NCI-H2227 treated with DMSO at 0.1 percent for 48 hours (cell line): ENCODE measurements around the gene MRPL57.
"Not testable (repeated sequence)": the region's sequence is repeated elsewhere in the genome, so short reads cannot be mapped to it uniquely, and the experiment has no call there.

Experiments
- DNase-seq: peaks from one replicate; lab custom pipeline; 2025; lab: John Stamatoyannopoulos, UW

MRPL57 gene

DNA sequence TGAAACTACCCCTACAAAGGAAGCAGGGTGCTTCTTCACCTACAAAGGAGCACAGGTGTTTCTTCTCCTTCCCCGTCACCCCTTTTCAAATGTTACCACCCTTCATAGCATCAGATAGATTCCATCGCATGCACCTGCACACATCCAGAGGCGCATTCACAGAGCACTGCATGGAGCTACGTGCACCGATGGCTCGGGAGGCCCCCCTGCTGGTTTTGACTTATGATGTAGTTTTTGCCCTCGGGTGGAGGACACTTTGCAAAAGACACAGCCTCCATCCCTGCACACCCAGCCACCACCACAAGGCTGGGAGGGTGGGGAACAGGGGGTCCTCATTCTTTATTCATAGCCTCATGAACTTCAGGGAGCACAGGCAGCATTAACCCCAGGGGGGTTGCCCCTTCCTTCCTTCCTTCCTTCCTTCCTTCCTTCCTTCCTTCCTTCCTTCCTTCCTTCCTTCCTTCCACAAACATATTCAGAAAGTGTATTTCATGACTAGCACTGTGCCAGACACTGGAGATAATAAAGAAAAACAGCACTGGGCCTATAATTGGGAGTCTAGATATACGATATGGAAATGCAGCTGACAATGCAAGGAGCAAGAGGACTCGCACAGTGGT lies 21.3 kb downstream of the MRPL57 start:
- not testable (repeated sequence) for DNase-seq

DNA sequence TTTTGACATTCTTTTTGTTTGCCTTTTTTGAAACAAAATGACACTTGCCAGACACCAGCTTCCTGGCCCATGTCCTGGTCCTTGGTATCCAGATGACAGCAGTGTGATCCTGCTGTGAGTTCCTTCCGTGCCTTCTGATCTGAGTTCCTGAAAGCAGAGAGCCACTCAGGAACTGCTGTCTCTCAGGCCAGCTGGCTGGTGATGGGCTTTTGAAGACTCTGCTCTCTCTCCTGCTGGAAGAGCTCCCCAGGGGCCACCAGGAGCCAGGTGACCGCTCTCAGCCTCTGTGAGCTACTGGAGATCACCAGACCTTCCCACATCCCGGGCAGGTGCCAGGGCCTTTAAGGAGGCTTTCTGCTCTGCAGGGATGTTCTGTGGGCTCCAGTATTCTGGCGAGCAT lies 21.9 kb downstream of the MRPL57 start:
- DNase-seq: not testable (repeated sequence)

DNA sequence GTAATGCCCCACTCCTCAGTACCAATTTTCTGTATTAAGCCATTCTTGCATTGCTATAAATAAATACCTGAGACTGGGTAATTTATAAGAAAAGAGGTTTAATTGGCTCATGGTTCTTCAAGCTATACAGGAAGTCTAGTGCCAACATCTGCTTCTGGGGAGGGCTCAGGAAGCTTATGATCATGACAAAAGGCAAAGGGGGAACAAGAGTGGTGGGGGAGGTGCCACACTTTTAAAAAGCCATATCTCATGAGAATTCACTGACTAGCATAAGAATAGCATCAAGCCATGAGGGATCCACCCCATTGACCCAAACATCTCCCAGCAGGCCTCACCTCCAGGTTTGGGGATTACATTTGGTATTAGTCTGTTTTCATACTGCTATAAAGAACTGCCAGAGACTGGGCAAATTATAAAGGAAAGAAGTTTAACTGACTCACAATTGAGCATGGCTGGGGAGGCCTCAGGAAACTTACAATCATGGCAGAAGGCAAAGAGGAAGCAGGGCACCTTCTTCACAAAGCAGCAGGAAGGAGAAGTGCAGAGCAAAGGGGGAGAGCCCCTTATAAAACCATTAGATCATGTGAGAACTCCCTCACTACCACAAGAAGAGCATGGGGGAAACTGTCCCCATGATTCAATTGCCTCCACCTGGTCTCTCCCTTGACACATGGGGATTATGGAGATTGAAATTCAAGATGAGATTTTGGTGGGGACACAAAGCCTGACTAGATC lies 25.2 kb downstream of the MRPL57 start:
- DNase-seq: not testable (repeated sequence)

DNA sequence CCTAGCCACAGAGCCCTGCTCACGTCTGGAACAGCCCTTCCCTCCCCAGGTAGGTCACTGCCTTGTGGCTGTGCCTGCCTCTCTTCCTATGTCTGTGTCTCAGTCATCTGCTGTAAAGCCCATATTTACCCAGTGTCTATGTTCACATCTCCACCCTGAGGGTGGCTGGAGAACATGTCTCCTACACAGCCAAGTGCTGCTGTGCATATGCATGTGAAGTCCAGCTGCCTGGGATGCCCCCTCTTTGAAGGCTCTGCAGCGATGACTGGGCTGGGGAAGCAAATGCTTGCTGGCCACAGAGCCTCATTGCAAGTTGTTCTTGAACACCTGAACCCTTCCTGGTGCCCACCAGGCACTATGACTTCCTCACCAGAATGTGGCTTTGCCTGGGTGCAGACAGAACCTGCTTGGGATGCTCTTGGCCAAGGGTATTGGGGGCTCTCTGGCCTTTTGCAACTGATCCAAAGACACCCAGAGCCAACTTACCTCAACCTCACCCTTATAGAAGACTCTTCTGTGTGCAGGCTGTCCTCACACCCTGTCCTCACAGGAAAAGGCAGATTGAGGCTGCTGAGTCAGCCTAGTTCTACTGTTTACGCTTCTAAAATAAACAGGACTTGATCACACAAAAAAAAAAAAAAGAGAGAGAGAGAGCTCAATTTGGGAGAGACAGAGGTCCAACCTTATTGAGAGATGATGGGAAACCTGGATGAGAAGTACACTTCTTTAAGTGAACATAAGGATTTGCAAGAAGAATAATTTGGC lies 26.5 kb downstream of the MRPL57 start:
- no peak for DNase-seq

DNA sequence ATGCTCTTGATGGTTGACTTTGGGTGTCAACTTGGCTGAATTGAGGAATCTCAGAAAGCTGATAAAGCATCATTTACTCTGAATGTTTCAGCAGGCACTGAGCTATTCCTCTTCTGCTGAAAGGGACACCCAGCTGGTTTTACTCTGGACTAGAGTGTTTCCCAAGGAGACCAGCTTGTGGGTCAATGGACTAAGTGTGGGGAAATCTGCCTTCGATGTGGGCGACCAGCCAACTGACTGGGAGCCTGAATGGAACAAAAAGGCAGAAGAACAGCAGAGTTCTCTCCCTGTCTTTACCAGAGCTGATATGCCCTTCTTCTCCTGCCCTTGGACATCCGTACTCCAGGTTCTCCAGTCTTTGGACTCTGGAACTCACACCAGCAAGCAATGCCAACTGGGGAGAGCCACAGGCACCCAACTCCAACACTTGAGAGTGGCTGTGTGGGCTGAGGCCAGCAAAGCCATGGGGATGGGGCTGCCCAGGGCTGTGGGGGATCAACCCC lies 32.2 kb downstream of the MRPL57 start:
- no peak for DNase-seq

DNA sequence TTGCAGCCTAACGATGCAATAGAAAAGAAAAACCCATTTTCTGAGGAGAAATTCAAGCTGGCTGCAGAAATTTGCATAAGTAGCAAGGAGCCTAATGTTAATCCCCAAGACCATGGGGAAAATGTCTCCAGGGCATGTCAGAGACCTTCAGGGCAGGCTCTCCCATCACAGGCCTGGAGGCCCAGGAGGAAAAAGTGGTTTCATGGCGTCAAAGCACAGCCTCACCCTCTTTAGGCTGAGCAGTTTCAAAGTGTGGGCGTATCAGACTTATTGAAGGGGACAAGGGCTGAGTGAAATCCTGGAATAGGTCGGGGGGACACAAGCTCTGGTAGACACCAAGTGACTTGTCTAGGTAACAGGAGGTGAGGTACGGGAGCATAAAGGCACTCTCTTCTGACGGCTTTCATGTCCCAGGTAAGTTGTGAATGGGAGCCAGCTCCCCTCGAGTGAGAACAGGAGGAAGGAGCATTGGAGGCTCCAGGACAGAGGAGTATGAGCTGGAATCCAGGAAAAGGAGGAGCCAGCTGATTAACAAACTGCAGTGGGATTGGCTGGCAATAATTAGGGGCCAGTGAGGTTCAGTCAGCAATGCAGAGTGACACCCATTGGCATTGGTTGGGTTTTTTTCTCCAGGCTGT lies 35.8 kb downstream of the MRPL57 start:
- DNase-seq: no peak

DNA sequence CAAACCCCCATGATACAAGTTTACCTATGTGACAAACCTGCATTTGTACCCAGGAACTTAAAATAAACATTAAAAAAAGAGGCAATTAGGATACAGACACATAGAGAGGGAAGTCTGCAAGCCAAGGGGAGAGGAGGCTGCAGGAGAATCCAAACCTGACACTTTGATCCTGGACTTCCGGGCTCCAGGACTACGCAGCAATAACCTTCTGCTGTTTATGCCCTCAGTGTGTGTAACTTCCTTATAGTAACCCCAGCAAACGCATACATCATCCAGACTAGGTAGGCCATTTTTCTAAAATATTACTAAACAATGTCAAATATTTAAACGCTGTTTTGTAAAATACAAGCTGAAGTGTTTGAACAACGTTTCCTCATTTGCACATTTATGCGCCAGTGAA lies 39.0 kb downstream of the MRPL57 start:
- not testable (repeated sequence) for DNase-seq

DNA sequence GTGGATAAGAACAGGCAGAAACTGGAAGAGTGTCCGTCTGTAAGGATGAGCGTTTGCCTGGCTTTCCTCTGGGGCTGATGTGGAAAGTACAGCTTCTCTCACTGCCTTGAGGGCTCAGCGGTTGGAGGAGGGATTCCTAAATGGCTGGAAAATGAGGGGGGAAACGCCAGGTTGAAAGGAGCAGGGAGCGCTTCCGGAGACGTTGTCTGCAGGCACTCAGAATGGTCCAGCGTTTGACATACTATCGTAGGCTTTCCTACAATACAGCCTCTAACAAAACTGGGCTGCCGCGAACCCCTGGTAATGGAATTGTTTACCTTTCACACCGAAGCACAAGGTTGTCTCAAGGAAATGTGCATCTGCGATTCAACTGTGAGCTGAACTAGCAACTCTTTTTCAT lies 39.9 kb downstream of the MRPL57 start:
- DNase-seq: no peak

DNA sequence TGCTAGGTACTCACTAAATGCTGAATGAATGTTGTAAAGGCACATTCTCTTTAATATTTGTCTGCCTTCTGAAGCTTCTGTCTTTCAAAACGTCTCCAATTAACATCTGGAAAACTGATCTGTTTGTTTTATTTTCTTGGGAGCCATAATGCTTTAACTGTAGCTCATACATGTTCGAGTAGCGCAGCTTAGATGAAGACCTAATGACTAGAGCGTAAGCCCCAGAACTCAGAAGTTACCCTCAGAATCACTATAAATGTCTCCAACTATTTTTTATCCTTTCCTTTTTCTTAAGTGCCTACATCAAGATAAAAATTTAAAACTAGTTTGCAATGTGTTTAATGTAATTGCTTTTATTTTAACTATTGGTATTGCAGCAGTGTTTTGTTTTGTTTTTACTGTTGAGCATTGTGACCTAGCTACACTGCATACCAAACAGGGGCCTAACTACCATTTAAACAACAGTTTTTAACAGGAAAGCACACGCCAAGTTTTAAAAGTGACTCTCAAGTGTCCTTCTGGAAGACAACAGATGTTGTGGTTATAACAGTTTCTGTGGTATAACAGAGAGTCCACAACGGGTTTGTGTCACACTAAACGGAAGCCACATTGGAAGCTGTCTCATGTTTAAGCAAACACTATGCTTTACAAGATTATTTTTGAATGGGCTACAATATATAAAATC lies 42.0 kb downstream of the MRPL57 start:
- DNase-seq: no peak

DNA sequence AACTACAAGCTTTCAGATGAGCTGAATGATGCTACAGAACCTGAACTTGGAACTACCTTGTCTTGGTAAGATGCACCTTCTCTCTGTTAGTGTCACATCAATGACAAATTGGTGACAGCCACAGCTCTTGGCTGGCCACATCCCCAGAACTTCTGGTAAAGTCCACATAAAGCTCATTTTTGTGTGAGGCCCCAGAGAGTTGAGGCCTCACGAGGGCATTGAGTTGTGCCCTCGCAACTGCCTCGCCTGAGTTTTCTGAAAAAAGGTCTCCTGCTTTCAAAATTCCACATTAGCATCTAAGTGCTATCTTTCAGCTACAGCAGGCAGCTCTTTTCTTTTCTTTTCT lies 42.6 kb downstream of the MRPL57 start:
- no peak for DNase-seq

DNA sequence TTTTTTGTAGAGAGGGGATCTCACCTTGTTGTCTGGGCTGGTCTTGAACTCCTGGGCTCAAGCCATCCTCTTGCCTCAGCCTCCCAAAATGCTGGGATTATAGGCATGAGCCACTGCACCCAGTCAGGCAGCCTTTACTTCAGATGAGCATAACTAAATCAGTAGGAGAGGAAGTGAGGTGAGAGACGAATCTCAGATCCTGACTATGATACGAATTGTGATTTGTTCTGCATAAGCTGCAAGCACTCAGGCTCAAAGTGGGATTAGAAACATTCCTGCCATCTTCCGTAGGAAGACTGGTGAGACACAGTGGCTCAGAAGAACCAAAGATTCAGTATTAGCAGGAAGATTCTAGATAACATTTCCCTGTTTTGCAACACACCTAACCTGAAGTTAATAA lies 43.3 kb downstream of the MRPL57 start:
- DNase-seq: not testable (repeated sequence)

DNA sequence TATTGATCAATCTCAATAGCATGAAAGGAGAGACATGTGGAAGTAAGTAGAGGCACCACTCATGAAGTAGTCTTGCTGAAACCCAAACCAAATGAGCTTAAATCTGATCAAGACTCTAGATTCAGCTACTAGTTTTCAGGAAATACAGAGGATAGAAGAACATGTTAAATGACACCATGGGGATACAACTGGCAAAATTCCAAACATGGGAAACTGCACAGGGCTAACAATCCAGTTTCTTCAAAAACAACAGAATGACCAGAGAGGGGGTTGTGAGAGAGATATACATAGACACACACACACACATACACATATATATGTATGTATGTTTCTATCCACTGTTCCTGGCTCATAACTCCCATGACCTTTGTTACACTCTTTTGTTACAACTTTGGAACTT lies 44.8 kb downstream of the MRPL57 start:
- no peak for DNase-seq

DNA sequence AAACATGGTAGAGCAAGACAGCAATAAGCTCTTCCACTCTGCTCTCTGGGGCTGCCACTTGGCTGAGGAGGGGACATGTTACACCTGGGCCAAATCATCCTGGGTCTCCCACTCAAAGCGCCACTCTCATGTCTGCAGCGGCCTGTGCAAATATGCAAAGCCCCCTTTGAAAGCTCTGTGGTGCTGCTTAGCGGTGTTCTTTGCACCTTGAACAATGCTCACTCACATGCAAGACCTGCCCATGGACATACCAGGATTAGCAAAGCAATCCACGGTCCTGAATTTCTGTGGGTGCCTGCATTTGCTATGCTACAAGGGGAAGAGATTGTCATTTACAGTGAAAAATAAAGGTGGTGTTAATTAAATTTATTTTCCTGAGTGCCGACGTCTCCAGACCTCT lies 48.6 kb downstream of the MRPL57 start:
- DNase-seq: no peak

DNA sequence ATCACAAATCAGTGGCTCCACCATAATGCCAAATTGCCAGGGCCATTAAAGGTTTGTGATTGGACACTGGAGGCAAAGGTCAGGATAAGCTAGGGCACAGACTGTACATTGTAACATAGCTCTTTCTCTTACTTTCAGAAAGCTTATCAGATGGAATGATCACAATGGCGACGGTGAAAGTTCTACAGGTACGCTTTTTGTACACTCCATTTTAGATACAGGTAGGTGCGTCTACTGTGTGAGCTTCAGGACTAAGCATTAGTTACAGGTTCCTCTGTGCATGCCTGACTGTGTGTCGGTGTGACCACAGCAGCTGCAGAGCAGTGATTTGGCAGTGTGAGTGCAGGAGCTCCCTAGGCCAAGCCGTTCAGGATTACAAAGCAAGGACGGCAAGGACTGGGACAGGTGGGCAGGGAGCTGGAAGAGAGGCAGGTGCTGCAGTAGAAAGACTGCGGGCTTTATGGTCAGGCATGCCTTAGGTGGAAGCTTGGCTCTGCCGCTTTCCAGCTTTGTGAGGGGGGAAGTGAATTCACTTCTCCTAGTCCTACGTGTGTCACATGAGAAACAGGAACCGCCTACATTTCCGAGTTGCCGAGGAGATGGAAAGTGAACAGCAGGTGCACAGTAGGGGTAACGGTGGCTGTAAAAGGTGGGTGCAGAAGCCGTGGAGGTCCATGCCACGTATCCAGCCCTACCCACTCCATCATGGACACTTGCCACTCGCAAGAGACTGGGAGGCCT lies 49.6 kb downstream of the MRPL57 start:
- no peak for DNase-seq

DNA sequence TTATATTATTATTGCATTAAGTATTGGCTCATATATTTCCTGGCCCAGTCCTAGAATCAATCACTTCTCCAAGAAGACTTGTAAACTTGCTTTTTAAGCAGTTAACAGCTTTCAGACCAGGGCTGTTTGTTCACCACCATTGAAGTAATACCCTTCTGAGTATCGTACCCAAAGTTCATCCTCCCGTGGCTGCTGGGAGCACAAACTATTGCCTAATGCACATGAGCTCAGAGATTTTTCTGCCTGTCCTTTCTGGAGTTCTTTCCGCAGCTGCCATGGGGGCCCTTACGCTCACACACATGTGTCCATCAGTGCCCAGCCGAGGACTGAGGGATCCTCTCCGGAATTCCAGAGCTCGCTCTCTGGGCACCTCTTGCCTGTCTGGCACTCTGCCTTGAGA lies 51.5 kb downstream of the MRPL57 start:
- DNase-seq: no peak
